GF-D8 (cell line): Measurements from ENCODE around the gene METTL2B.
A peak's percentile ranks its signal among the peaks of the same experiment; 100 is the strongest.

Source experiments
- DNase-seq: peaks from one replicate; lab custom pipeline; 2025; lab: John Stamatoyannopoulos, UW

The METTL2B gene, protein sequence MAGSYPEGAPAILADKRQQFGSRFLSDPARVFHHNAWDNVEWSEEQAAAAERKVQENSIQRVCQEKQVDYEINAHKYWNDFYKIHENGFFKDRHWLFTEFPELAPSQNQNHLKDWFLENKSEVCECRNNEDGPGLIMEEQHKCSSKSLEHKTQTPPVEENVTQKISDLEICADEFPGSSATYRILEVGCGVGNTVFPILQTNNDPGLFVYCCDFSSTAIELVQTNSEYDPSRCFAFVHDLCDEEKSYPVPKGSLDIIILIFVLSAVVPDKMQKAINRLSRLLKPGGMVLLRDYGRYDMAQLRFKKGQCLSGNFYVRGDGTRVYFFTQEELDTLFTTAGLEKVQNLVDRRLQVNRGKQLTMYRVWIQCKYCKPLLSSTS

DNA sequence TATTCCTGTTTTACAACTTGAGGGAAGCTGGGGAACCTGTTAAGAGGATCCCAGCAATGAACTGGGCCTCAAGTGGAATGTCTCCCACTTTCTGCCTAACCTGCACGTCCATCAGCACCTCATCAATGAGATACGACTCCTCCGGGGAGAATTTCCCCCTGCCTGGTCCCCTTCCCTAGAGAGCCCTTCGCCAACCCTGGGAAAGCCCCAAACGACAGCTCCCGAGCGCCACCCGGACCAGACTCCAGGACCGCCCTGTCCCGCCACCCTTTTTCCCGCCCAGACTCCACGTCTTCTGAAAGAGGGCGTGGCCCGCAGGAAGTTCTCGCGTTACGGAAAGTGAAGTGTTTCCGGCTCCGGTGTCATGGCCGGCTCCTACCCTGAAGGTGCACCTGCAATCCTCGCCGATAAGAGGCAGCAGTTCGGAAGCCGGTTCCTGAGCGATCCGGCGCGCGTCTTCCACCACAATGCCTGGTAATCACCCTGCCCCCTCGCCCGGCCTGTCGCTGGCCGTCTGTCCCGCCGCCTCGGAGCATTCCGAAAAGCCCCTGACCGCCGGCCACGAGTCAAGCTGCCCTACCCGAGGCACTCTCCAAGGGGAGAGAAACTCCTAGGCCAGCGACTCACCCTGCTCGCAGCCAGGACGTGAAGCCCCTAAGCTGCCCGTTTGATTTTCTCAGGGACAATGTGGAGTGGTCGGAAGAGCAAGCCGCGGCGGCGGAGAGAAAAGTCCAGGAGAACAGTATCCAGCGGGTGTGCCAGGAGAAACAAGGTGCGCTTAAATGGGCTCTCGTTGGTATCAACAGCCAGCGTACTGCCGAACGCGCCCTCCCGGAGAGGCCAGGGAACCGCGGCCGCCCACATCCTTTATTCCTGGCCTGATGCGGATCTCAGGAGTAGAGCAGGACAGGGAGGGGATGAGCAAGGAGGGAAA lies at the start of gene METTL2B:
TSS of gene METTL2B (plus strand) at position 347 of the 934 bp plus-strand sequence. CDS start at position 365, 18 bp downstream.
- peak; percentile 86 for DNase-seq

DNA sequence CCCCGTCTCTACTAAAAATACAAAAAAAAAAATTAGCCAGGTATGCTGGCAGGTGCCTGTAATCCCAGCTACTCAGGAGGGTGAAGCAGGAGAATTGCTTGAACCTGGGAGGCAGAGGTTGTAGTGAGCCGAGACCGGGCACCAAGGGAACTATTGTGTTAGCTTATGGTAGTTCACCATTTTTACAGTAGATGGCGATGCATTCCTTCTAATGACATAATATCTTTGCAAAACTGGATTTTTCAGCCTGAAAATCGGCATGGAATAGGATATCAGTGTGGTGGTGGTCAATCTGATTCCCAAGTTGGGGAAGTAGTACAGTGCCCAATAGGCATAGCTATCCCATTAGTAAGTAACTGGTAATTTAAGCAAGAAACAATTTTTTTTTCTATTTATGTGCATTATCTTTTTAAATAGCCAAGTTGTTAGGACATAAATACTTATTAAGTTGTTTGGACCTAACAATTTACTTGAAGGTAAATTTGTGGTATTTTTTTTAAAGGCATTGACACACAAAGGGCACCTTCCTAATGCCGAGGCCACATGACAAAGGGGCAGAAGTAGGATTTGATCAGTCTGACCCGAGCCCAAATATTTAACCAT lies 49.2 kb upstream of the METTL2B start:
- peak; percentile 22 for DNase-seq

- no peak for DNase-seq
These were observed 46.3 kb upstream of the METTL2B start for GRCh38 chr7:128430207-128430606.

DNA sequence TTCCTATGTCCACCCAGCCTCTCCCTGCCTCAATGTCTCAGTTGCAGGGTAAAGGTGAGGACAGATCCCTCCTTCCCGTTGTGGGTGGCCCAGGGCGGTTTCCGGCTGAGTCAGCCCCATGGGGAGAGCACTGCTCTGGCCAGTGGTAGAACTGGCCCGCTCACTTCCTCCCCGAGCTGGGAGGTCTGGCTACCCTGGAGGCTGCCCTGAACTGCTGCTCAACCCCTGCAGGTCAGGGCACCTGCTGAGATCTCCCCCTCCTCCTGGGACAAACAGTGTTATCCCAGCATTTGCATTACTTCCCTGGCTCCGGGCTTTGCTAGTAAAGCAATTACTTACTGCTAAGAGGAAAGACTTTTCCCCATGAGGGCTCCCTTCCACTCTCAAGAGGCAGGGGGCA lies 45.3 kb upstream of the METTL2B start:
- no peak for DNase-seq

DNA sequence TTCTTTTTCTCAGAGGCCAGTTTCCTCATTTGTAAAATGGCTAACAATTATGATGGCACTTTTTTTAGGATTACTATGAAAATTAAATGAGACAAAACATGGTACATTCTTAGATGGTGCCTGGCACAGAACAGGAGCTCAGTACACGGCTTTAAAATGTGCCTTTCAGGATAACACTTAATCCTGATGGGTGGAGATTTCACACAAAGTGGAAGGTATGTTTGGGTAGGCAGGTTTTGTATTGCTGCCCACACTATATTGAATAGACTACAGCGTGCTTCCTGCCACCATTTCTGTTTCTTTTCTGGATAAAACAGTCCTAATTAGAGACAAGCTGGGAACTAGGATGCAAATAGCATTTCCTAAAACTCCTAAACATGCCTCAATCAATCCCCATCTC lies 44.8 kb upstream of the METTL2B start:
- no peak for DNase-seq

GRCh38 chr7:128434413-128435326 lies 41.9 kb upstream of the METTL2B start:
- no peak for DNase-seq

DNA sequence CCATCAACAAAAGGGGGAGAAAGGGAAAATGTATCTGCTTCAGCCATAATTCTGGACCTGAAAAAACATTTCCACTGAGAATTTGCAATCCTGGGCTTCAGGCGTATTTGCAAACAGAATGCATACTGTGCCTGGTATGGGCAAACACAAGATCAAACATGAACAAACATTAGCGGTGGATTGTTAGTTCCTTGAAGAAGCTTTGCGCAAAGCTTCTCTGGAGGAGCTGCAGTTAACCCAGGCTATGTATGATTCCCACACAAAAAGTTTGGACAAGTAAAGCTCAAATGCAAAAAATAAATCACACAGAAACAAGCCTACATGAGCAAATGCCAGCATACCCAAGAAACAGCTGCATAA lies 41.2 kb upstream of the METTL2B start:
- DNase-seq, result no peak

GRCh38 chr7:128437426-128438332 lies 38.9 kb upstream of the METTL2B start:
- peak; percentile 30 for DNase-seq

GRCh38 chr7:128442356-128442755 lies 34.2 kb upstream of the METTL2B start:
- DNase-seq, result no peak

DNA sequence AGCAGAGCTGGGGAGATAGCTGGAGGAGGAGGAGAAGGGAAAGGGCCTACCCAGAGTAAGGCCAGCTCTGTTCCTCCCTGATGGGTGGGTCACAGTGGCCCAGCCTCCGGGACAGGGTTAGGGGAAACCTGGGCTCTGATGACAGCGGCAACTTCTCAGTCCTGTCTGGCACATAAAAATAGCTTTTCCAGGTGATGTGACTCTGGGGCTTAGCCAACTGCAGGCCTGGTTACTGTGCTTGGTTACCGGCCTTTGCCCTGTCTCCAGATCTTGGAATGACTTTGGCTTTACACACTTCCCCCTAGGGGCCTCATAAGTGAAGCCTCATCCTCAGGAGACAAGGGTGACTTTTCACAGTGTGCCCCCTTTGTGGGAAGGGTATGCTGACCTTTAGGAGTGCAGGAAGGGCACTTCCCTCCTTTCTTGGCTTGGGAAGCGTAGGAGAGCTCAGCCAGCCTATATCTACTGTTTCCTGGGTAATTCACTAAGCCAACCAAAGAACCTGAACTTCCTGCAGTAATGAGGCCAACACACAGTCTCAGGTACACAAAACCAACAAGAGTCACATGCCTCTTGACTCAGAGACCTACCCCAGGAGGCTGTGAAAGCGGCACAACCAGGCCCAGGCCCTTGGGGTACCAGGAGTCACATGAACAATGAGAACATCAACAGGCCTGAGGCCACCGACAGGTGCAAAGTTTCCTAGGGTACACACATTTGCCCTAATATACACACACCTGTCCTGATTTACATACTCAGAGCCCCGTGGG lies 32.5 kb upstream of the METTL2B start:
- no peak for DNase-seq

DNA sequence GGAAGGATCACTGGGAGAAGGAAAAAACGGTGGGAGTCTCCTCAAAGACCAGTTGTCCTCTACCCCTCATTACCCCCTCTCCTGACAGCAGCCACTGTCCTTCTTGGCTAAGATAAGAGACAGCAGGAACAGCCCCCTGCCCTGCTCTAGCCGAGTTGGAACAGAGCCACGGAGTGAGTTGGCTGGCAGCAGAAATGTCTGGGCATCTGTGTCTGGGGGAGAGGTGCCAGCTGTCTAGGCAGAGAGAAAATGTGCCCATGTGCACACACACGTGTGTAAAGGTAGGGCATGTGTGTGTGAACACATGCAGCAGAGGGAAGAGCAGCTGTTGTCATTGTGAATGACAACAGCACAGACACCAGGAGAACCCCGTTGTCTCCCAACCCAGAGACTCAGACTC lies 30.2 kb upstream of the METTL2B start:
- DNase-seq, result no peak

DNA sequence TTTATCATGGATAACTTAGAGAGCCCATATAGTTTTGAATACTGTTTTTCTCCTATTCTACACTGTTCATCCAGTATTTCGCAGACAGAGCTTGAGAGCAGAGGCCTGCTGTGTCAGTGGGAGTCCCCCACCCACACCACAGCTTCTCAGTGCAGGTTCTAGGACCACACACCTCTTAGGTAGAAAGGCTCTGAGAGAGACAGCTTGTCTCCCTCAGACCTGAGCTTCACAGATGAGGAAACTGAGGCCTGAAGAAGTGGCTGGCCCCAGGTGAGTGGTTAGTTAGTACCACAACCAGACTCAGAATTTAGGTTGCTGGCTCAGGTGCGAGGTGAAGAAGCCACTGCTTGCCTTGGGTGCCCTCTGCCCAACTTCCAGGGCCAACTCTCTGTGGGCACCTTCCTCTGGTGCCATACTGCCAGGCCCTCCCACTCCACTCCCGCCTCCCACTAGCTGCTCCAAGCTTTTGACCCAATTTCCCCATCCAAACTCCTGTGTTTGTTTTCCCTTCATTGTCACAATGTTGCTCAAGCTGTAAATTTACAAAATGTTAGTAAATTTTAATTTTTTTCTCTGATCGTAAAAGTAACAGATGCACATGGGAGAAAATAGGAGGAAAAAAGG lies 28.5 kb upstream of the METTL2B start:
- DNase-seq, result no peak

DNA sequence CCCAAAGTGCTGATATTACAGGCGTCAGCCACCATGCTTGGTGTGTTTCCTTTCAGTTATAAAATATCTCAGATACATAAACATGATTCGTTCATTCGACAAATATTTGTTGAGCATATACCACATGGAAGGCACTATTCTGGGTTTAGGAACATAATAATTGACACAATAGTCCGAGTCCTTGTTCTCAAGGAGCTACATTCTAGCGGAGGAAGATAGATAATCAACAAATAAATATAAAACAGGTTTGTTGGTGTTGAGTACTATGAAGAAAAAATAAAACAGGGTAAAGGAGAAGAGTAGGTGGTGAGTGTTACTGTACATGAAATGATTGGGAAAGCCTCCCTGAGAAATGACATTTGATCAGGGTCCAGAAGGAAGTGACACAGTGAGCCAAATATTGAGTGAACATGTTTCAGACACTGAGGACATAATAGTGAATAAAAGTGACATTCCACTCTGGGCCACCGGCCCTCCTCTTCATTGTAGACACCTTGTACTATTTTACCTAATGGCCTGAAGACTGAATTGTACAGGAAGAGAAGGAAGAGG lies 27.7 kb upstream of the METTL2B start:
- no peak for DNase-seq

DNA sequence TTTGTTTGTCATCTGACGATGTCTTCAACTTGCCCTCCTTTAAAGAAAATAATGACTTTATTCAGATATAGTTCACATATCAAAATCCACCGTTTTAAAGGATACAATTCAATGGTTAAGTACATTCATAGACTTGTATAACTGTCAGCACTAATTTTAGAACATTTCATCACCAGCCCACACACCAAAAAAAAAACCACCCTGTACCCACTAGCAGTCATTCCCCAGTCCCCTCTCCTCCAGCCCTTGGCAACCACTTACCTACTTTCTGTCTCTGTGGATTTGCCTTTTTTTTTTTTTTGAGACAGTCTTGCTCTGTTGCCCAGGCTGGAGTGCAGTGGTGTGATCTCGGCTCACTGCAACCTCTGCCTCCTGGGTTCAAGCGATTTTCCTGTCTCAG lies 26.1 kb upstream of the METTL2B start:
- no peak for DNase-seq

- no peak for DNase-seq
These were observed 25.6 kb upstream of the METTL2B start for GRCh38 chr7:128450913-128451312.

DNA sequence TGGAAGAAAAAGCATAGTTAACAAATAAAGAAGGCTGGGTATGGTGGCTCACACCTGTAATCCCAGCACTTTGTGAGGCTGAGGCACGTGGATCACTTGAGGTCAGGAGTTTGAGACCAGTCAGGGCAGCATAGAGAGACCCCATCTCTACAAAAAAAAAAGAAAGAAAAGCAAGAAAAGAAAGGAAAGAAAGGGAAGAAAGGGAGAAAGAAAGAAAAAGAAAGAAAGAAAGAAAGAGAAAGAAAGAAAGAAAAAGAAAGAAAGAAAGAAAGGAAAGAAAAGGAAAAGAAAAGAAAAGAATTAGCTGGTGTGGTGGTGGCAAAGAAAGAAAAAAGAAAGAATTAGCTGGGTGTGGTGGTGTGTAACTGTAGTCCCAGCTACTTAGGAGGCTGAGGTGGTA lies 24.0 kb upstream of the METTL2B start:
- DNase-seq, result no peak

- DNase-seq, result no peak
These were observed 22.4 kb upstream of the METTL2B start for GRCh38 chr7:128453836-128454804.
